NK-92 treated with Interleukin-12 subunit alpha and Interleukin-12 subunit beta, amount 100 ng/mL, for 24 hours (cell line): Measurements from ENCODE around the gene KRT7.

ENCODE experiments used
- DNase-seq: peaks from one replicate; lab custom pipeline; 2025; lab: John Stamatoyannopoulos, UW

Gene KRT7

DNA sequence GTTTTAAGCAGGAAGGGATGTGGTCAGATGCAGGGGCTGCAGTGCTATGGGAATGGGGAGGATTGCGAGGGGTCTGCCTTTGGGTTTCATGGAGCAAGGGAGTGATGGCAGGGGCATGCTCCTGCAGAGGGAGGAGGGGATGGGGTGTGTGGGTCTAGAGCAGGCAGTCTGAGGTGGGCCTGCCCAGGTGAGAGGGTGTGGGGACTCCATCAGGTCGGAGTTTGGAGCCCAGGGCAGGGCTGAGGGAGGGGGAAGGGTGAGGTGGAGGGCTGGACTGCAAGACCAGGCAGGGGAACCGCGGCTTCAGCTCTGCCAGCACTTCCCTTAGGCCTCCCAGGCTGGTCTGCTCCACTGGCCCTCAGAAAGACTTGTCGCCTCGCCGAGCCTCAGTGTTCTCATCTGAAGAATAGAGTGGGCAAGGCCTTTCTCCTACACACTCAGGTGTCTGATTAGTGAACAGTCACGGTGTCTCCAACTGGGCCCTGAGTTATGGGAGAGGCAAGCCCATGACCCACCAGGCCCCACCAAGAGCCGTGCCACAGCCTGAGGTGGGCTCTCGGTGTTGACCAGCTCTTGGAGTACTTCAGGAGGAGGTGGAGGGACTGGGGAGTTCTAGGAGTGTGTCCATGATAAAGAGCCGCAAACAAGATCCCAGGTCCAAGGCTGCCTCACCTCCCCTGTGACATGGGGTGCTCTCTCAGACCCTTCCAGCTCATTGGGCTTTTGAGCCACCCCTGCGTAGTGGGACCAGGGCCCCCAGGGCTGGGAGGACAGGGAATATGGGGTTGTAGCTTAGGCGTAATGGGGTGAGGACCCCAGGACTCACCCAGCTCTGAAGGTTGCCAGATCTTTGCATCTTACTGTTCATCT, 21.1 kb upstream of the KRT7 start:
- no peak for DNase-seq

DNA sequence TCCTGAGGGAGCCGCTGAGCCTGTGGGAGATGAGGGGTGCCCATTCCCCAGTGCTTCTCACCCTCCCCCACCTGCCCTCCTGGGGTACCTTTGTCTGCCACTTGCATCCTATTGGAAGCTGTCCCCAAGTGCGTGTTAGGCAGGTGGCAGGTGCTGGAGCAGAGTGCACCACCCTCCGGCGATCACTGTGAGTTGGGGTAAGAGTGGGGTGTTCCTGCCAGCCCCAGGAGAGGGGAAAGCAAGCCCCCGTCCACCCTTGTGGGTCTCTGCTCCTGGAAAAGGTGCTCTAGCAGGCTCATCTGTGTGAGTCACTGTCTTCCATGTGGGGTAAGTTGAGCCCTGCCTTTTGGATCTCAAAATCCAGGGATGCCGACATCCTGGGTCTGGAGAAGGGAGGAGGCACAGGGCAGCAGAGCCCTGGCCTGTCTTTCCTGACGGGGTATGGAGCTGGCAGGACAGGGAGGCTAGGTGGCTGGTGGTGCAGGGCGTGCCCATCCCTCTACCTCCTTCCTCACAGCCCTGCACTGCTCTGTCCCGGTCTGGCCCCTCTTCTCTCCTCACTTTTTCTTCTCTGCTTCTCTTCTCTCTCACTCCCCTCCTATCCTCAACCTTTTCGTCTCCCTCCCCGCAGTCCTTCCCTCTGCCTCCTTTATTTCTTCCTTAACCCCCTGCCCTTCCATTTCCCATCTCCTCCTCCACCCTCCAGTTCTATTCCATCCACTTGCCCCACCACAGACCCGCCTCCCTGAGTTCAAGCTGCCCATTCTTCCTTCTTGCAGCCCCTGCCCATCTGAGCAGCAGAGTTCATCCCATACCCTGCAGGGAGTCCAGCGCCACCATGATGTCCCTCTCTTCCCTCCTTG, 20.1 kb upstream of the KRT7 start:
- DNase-seq: no peak

DNA sequence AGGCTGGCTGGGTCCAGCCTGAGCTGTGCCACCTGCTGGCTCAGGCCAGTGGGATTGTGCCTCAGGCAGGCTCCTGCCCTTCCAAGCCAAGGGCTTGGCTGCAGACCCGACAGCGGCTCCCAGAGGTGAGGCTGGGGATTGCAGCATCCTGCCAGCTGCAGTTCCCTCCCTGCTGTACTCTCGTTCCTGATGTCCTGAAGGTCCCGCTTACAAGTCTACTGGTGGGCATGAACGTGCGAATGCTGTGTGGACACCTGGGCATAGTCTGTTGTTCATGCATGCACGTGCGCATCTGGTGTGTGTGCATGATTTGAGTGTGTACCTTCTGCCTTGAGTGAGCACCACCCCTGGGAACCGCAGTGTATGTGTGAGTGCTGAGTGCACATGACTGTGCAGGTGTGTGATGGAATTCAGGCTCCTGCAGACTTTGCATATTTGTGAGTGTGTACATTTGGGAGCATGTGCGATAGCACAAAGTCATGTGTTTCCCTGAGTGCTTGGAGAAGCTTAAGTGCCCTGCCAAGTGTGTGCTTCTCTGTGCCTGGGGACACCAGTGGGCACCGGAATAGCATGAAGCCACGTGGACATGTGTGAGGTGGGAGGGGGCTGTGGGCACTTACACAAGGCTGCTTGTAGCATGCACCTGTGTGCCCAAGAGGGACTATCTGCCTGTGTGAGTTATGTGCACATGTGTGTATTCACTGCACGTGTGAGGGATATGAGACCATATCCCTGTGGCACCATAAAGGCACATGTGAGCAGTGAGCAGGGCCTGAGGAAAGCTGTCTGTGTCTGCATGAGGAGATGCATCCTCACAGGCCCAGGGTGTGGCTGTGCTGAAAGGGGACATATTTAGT, 19.3 kb upstream of the KRT7 start:
- peak; percentile 7 for DNase-seq

DNA sequence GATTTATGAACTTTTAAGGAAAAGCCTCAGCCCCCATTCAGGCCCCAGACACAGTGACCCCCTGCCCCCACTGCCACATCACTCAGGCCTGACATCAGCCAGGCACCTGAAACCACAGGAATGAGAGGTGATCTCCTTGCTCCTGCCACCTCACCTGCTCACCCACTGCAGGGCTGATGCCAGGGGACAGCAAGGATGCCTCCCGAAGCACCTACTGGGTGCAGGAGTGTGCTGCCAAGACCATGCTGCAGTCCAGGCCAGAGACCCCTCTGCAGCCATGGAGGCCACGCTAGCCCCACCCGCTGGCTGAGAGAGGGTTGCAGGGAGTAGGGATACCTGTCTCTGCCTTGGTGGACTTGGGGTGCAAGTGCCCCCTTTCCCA, 18.6 kb upstream of the KRT7 start:
- DNase-seq: no peak

DNA sequence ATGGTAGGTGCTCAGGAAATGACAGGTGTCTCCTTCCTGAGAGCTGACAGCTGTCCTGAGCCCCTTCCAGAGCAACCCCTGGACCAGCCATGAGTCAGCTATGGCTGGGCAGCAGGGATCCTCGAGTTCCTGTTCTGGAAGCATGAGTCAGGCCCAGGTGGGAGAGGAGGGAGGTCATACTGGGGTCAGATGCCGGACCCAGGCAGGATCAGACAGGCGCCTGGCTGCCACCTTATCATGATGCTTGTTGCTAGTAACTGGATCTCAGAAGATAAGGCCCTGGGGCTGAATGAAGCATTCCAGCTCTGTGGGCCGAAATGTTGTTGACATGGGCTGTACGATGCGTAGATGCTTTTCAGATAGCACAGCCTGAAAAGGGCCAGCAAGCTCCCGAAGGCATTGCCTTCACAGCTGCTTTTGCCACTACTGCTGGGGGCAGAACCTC, 17.4 kb upstream of the KRT7 start:
- DNase-seq: no peak

DNA sequence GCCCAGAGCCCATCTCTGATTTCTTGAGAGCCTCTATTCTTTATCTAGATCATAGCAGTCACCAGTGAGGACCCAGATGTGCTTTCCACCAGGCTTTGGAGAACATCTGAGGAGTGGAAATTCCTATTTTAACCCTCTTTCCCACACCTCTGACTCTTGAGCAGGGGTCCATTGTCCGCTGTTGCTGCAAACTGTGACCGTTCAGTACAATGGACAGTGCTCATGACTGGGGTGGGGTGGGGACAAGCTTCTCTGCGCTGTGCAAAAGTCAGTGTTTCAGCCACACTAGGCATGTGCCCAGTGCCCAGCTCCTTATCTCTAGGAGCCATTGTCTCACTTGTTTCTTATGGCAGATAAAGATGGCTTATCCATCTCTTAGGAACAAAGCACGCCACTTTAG, 16.9 kb upstream of the KRT7 start:
- no peak for DNase-seq

DNA sequence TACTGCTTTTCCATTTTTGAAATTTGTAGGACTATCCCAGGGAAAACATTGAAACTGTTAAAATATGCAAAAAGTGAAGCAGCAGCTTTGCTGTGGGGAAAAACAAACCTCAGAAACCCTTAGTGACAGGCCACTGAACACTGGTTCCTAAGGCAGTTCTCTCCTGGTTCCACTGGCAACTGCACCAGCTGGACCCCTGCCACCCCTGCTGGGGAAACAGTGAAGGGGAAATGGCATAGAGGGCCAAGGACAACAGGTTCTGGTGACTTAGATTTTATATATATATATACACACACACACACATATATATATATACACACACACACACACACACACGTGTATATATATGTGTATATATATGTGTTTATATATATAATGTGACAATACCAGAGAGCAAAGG, 16.2 kb upstream of the KRT7 start:
- DNase-seq: no peak

DNA sequence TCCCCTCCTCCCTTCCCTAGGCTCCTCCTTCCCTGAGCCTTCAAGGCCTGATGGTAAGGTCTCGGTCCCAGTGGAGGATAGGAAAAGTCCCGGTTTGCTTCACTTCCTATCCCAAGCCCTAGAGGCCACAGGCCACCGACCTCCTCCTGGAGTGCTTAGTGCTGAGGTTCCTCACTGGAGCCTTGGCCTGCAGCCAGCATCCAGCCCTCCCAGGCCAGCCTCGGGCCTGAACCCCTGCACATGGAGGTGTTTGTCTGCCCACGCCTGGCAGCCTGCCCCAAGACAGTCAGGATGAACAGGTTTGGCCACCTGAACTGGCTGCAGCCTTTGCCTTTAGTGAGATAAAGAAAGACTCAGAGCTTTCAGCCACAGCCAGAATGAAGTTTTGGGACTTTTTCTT, 15.8 kb upstream of the KRT7 start:
- no peak for DNase-seq

DNA sequence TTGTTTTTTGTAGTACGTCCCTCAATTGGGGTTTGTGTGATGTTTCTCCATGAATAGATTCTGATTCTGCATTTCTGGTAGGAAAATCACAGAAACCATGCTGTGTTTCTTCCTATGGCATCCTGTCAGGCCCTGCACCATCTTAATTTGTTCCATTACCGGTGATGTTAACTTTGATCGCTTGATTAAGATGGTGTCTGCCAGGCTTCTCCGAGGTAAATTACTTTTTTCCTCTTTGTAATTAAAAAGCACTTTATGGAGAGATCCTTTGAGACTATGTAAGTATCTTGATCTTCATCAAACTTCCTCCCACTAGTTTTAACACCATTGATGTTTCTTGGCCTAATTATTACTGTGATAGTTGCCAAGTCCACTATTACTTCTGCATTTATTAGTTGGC, 15.0 kb upstream of the KRT7 start:
- DNase-seq: no peak

DNA sequence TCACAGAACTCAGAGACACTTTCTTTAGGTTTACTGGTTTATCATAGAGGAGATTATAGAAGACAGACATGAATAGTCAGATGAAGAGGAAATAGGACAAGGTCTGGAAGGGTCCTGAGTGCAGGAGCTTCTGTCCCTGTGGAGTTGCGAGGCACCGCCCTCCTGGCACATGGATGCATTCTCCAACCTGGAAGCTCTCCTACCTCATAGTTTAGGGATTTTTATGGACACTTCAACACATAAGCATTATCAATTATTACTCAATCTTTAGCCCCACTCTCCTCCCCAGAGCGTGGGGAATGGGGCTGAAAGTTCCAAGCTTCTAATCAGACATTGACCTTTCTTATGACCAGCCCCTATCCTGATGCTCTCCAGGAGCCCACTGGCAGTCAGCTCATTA, 12.6 kb upstream of the KRT7 start:
- DNase-seq: no peak

DNA sequence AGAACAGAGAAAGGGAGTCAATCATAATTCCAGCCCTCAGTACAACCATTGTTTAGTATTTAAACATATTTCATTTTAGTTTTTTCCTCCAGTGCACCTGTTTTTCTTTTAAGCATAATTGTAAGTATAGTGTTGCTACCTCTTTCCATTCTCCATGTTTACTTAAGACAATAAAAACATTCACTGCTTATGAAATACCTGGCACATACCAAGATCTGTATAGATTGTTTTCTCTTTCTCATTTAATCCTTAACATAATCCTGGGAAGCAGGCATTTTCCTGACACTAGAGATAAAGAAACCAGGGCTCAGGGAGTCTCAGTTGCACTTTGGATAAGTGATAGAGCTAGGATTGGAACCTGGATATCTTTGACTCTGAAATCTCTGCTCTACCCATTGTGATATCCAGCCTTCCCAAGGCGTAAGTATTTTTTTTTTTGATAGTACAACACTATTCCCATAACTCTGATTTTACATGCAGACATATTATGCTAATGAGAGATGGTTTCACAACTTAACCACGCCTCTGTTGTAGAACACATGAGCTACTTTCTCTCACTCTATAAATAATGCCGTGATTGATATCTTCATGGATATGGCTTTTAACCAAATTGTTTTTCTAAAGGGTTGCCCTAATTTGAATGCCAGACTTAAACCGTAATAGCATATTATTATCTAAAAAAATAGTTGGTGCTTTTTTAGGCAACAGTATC, 11.8 kb upstream of the KRT7 start:
- no peak for DNase-seq

DNA sequence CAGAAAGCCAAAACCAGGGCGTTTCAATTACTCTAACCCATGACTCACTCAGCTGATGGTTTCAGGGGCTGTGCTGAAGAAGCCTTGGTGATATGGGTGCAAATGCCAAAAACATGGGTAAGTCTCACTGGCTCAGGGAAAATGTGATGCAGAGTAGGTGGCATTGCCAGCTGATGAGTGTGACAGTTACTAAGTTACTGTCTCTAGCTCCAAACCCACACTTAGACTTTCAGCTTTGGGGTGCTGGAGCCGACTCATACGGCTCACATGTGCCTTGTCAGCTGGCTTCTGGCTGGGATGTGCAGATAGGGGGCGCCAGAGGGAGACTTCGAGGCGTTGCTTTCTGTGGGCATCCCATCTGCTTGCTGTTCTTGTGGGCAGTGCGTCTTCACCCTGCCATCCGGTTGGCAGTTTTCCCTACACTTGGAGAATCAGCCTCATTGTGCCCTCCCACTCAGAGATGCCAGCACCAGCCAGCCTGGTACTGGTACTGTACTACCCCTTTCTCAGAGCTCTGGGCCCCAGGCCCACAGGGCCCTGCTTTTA, 11.1 kb upstream of the KRT7 start:
- DNase-seq: peak; percentile 43

DNA sequence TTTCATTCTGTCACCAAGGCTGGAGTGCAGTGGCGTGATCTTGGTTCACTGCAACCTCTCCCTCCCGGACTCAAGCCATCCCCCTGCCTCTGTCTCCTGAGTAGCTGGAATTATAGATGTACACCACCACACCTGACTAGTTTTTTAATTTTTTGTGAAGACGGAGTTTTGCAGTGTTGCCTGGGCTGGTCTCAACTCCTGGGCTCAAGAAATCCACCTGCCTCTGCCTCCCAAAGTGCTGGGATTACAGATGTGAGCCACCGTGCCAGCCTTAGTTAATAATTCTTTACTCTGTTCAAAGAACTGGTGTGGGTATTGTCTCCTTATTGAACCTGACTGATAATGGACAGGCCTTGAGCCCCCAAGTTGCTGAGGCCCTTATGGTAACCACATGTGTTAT, 10.4 kb upstream of the KRT7 start:
- DNase-seq: no peak

DNA sequence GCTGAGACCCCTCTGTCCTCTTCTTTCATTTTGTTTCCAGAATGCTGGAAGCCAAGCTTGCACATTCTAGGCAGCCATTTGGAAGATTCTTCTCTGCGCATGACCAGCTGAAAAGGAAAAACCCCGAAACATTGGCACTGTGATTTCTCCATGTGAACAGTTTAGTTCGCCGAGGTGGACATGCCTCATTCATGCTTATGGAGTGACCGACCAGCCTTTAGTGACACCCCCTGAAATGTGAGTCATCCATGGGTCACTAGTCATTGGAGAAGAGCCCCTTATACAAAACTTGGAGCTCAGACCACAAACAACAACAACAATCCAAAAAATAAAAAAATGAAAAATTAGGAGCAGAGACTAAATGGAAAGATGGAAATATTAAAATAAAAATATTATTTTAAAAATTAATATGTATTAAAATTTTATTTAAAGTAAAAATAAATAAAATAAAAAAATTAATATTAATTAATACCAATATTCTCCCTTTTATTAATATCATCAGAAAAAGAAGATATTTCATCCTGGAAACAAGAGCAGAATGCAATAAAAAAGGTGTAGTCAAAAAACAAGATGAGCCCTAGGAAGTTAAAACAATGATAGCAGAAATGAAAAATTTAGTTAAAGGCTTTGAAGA, 9.5 kb upstream of the KRT7 start:
- no peak for DNase-seq

DNA sequence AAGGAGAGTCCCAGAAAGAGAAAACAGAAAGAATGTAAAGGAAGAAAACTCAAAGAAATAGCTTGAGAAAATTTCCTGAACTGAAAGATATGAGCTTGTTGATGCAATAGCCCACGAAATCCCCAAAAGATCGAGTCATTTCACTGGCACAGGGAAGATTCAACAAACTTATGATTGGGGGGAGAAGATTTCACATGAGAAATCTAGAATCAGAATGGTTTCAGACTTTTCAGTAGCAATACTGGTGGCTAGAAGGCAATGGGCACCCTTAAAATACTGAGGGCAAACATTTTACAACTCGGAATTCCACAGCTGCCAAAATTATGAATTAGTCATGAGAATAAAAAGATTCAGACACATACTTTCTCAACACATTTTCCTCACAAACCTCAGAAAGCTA, 8.9 kb upstream of the KRT7 start:
- no peak for DNase-seq

DNA sequence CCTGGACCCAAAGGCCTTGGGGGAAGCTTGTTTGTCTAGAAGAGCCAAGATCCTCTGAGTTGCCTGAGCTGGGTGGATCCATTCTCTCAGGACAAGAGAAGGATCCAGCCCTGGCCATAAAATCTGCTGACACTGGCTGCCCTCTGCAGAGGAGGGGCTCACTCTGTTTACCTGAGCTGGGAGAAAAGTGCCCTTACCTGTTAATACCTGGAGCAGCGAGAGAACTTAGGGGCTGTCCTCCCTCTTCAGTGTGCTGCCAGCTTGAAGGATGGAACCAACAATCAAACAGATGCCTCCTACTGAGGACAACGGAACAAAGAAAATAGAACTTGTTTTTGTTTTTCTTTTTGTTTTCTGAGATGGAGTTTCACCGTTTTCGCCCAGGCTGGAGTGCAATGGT, 7.3 kb upstream of the KRT7 start:
- no peak for DNase-seq

DNA sequence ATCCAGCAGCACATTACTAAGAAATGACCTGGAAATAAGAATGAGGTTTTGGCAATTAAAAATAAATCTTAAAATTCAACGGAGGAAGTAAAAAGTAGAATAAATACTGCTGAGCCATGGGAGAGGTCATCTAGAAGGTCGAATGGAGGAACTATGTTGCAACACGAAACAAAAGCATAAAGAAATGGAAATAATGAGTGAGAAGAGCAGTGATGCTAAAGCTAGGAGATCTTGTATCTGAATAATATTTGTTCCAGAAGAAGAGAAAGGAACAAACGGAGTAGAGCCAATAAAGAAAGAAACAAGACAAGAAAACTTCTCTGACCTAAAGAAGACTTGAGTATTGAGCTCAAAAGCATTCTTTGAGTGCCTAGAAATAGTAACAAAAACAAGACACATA, 6.6 kb upstream of the KRT7 start:
- DNase-seq: no peak

DNA sequence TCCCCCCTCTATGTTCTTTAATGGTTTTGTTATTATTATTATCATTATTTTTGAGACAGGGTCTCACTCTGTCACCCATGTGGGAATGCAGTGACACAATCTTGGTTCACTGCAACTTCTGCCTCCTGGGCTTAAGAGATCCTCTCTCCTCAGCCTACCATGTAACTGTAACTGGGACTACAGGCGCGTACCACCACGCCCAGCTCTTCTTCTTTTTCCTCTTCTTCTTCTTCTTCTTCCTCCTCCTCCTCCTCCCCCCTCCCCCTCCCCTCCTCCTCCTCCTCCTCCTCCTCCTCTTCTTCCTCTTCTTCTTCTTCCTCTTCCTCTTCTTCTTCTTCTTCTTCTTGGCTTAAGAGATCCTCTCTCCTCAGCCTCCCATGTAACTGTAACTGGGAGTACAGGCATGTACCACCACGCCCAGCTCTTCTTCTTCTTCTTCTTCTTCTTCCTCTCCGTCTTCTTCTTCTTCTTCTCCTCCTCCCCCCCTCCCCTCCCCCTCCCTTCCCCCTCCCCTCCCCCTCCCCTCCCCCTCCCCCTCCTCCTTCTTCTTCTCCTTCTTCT, 5.4 kb upstream of the KRT7 start:
- DNase-seq: no peak

DNA sequence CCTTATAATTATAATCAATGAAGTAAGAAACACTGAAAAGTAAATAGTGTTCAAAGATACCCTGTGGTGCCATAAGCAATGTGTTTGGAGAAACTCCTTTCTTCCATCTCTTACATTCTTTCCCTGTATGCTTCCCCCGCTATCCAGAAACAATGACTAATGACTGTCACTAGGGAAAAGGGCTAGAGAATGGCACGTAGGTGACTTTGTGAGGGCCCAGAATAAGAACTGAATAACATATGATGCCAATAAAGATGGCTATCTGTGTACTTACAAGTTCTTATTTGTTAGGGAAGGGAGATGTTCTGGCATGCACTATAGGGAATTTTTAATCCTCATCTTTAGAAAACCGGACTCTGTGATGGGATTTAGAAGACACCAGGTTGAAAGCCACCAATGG, 4.7 kb upstream of the KRT7 start:
- no peak for DNase-seq

DNA sequence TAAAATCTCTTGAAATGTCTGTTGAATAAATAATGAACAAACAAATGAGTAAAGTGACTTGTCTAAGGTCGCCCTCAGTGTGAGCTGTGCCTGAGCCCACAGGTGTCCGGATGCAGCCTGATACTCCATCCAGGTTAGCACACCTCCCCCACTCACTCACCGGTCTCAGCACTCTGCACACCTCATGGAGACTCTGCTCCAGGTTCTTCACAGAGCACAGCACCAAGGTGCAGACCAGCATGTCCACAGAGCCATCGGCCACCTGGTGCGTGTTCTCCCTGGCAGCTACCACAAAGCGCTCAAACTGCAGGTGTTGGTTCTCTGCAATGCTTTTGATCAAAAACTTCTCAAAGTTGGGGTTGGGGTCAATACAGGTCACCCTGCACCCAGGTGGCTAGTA, 4.1 kb upstream of the KRT7 start:
- no peak for DNase-seq
